WTC11 (cell line): ENCODE results near the gene RBMS2. TPM values are rescaled to one million over a fixed set of nuclear protein-coding genes. Genes with fewer than 3 reads are reported as not detected.

Source experiments
- ATAC-seq: fragments of 200-7000 bp; cut with Tn5 transposase; 2 replicates; pipeline ENCODE4 v1.10.0; 2021; ENCODE audit warnings: mild to moderate bottlenecking, moderate library complexity
- CTCF ChIA-PET: fragments of 300-600 bp; sonication (Branson Sonifier 250); formaldehyde crosslinking; loops from one replicate; lab custom pipeline; 2021; ENCODE audit warnings: antibody characterized with exemption; lab: Charles Lee
- POLR2A ChIA-PET: fragments of 350-600 bp; sonication (Branson Sonifier 250); formaldehyde crosslinking; loops from one replicate; lab custom pipeline; 2021; ENCODE audit warnings: antibody characterized with exemption; lab: Charles Lee
- DNase-seq: peaks from one replicate; pipeline ENCODE4 v3.0.0; 2021; ENCODE audit warnings: low spot score
- H3K27ac Mint-ChIP-seq: 2 replicates; pipeline ENCODE4 v1.8.0; 2021; ENCODE audit warnings: mixed read lengths
- H3K27me3 Mint-ChIP-seq: 2 replicates; pipeline ENCODE4 v1.8.0; 2021; ENCODE audit warnings: low read depth, mild to moderate bottlenecking, moderate library complexity, mixed read lengths
- H3K36me3 Mint-ChIP-seq: 2 replicates; pipeline ENCODE4 v1.8.0; 2021; ENCODE audit warnings: mixed read lengths
- H3K4me1 Mint-ChIP-seq: 2 replicates; pipeline ENCODE4 v1.8.0; 2022; ENCODE audit warnings: mixed read lengths
- H3K4me3 Mint-ChIP-seq: 2 replicates; pipeline ENCODE4 v1.8.0; 2021; ENCODE audit warnings: mild to moderate bottlenecking, moderate library complexity, mixed read lengths
- H3K9me3 Mint-ChIP-seq: 2 replicates; pipeline ENCODE4 v1.8.0; 2021; ENCODE audit warnings: mixed read lengths
- ATF2 ChIP-seq: sonication (generic); formaldehyde crosslinking; IDR thresholded peaks from 2 replicates; pipeline ENCODE4 v1.8.1; 2022; ENCODE audit warnings: low read depth, missing genetic modification reagents, borderline replicate concordance
- CBFB ChIP-seq: sonication (generic); formaldehyde crosslinking; IDR thresholded peaks from 2 replicates; pipeline ENCODE4 v1.8.1; 2022; ENCODE audit warnings: mild to moderate bottlenecking, low read depth, missing genetic modification reagents
- CDX4 ChIP-seq: fragments of 250-450 bp; sonication (Bioruptor Pico); IDR thresholded peaks from 2 replicates; pipeline ENCODE4 v1.9.0; 2021; ENCODE audit warnings: moderate library complexity, mild to moderate bottlenecking, inconsistent platforms, borderline replicate concordance
- CREM ChIP-seq: sonication (generic); formaldehyde crosslinking; IDR thresholded peaks from 2 replicates; pipeline ENCODE4 v1.8.1; 2022; ENCODE audit warnings: mild to moderate bottlenecking, missing genetic modification reagents, moderate library complexity
- ERG ChIP-seq: fragments of 250-450 bp; sonication (Bioruptor Pico); IDR thresholded peaks from 2 replicates; pipeline ENCODE4 v1.8.0; 2021; ENCODE audit warnings: mild to moderate bottlenecking
- KAT7 ChIP-seq: sonication (generic); formaldehyde crosslinking; IDR thresholded peaks from 2 replicates; pipeline ENCODE4 v1.8.1; 2023; ENCODE audit warnings: missing genetic modification reagents, mild to moderate bottlenecking, borderline replicate concordance
- NR2C2 ChIP-seq: sonication (generic); formaldehyde crosslinking; IDR thresholded peaks from 2 replicates; pipeline ENCODE4 v1.8.0; 2022; ENCODE audit warnings: mild to moderate bottlenecking, missing genetic modification reagents
- OVOL2 ChIP-seq: fragments of 250-450 bp; sonication (Bioruptor Pico); IDR thresholded peaks from 2 replicates; pipeline ENCODE4 v1.9.0; 2021; ENCODE audit warnings: mild to moderate bottlenecking, borderline replicate concordance
- RELA ChIP-seq: sonication (generic); formaldehyde crosslinking; IDR thresholded peaks from 2 replicates; pipeline ENCODE4 v1.8.1; 2022; ENCODE audit warnings: missing genetic modification reagents, mild to moderate bottlenecking, borderline replicate concordance
- SMAD4 ChIP-seq: sonication (generic); formaldehyde crosslinking; IDR thresholded peaks from 2 replicates; pipeline ENCODE4 v1.8.0; 2022; ENCODE audit warnings: mild to moderate bottlenecking, missing genetic modification reagents
- ZNF121 ChIP-seq: sonication (generic); formaldehyde crosslinking; IDR thresholded peaks from 2 replicates; pipeline ENCODE4 v1.8.0; 2023; ENCODE audit warnings: missing genetic modification reagents
- ZNF671 ChIP-seq: fragments of 250-450 bp; sonication (Bioruptor Pico); IDR thresholded peaks from 2 replicates; pipeline ENCODE4 v1.8.0; 2021; ENCODE audit warnings: mild to moderate bottlenecking
- ZSCAN18 ChIP-seq: fragments of 250-450 bp; sonication (Bioruptor Pico); IDR thresholded peaks from 2 replicates; pipeline ENCODE4 v2.1.2; 2022; ENCODE audit warnings: mild to moderate bottlenecking, moderate library complexity
- total RNA-seq: library from RNA; stranded (reverse); gene quantifications from 3 replicates; pipeline ENCODE4 v1.2.3, GENCODE V29; 2021
- TF ChIP-seq, protein P1 (sequence below): sonication (generic); formaldehyde crosslinking; IDR thresholded peaks from 2 replicates; pipeline ENCODE4 v1.8.1; 2023; ENCODE audit warnings: mild to moderate bottlenecking, missing genetic modification reagents
- TF ChIP-seq, protein P2 (sequence below): fragments of 250-450 bp; sonication (Bioruptor Pico); IDR thresholded peaks from 2 replicates; pipeline ENCODE4 v1.9.0; 2021; ENCODE audit warnings: mild to moderate bottlenecking
- TF ChIP-seq, protein P3 (sequence below): sonication (generic); formaldehyde crosslinking; IDR thresholded peaks from 2 replicates; pipeline ENCODE4 v1.8.1; 2023; ENCODE audit warnings: mild to moderate bottlenecking, missing genetic modification reagents, borderline replicate concordance

Gene RBMS2
- total RNA-seq, 1 experiment from 2014 or later: 16.7 TPM

DNA sequence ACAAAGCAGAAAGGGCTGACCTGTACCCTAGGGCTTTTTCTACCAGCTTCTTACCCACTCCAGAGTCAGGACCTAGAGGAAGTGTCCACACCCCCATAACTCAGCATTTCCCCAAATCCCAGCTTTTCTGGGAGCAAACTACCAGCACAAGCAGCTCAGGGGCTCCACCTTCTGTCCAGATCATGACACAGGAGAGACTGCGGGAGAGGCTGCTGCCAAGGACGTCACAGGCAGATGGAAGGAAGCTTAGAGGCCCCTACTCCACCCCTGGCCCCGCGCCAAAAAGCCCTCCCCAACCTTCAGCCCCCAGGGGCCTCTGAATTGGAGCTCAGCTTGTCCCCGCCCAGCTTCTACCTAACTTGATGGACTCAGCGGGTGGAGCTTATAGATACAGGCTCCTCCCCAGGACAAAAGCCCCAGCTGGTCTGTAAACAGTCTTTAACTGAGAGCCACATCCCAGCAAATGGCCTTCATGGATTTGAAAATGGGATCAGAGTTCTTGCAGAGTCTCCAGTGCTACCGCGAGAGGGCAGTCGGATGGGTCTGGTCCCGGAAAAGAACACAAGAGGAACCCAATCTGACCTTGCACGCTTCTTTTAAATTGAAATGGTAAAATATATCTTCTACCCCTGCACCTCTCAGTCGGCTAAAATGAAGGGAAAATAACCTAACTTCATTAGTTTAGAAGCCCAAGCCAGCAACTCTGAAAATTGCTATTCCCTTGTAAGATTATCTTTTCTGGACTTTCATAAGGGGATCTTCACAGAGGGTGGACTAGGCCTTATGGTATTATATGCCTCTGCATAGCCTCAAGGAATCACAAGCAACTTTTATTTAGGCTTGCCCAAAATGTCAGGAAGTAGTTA, 115.3 kb downstream of the RBMS2 start (continued):
- TF ChIP-seq ATF2 (CRISPR knock-in tag) (no peak), OVOL2 (CRISPR knock-in tag) (no peak), ZNF671 (CRISPR knock-in tag) (0 out of 2 replicates have a peak, but pooled peaks have one; percentile 46), KAT7 (CRISPR knock-in tag) (no peak), ZSCAN18 (CRISPR knock-in tag) (no peak), CDX4 (CRISPR knock-in tag) (no peak), ERG (CRISPR knock-in tag) (peak; percentile 80), RELA (CRISPR knock-in tag) (no peak), ZNF121 (CRISPR knock-in tag) (no peak), SMAD4 (CRISPR knock-in tag) (no peak), CREM (CRISPR knock-in tag) (peak; percentile 83)
- TF ChIP-seq, protein P1, sequence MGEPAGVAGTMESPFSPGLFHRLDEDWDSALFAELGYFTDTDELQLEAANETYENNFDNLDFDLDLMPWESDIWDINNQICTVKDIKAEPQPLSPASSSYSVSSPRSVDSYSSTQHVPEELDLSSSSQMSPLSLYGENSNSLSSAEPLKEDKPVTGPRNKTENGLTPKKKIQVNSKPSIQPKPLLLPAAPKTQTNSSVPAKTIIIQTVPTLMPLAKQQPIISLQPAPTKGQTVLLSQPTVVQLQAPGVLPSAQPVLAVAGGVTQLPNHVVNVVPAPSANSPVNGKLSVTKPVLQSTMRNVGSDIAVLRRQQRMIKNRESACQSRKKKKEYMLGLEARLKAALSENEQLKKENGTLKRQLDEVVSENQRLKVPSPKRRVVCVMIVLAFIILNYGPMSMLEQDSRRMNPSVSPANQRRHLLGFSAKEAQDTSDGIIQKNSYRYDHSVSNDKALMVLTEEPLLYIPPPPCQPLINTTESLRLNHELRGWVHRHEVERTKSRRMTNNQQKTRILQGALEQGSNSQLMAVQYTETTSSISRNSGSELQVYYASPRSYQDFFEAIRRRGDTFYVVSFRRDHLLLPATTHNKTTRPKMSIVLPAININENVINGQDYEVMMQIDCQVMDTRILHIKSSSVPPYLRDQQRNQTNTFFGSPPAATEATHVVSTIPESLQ: no peak
- TF ChIP-seq, all 79 proteins: peak for 13

- Mint-ChIP-seq H3K27ac (peak overlapping the region; percentile 99), H3K4me1 (peaks cover 36% of the 10 kb centered on the region), H3K4me3 (no peak overlapping the region), H3K27me3 (no peaks in the 10 kb centered on the region), H3K9me3 (no peaks in the 10 kb centered on the region), H3K36me3 (peaks cover 44% of the 10 kb centered on the region)
- ATAC-seq (no peak), DNase-seq (no peak)
- no peak for TF ChIP-seq CBFB (CRISPR knock-in tag)
- CTCF ChIA-PET: interaction anchor here (5.3 kb wide), 1 partner anchor 15 kb away, joined by 84 read pairs; no protein-coding TSS in a partner anchor
- POLR2A ChIA-PET: interaction anchor here (1.0 kb wide), 1 partner anchor 8 kb away, joined by 3 read pairs; no protein-coding TSS in a partner anchor
Measured at GRCh38 chr12:56637621-56638020, 116.0 kb downstream of the RBMS2 start.

- Mint-ChIP-seq H3K27me3 (no peaks in the 10 kb centered on the region), H3K4me3 (no peak overlapping the region), H3K4me1 (peaks cover 33% of the 10 kb centered on the region), H3K36me3 (peaks cover 74% of the 10 kb centered on the region), H3K9me3 (no peaks in the 10 kb centered on the region), H3K27ac (no peak overlapping the region)
- CTCF ChIA-PET: interaction anchor here (0.6 kb wide), 1 partner anchor 209 kb away, joined by 3 read pairs; no protein-coding TSS in a partner anchor
- POLR2A ChIA-PET: no interaction called here
- DNase-seq (no peak), ATAC-seq (no peak)
- TF ChIP-seq CBFB (CRISPR knock-in tag) (no peak), NR2C2 (CRISPR knock-in tag) (no peak)
- TF ChIP-seq, protein P2, sequence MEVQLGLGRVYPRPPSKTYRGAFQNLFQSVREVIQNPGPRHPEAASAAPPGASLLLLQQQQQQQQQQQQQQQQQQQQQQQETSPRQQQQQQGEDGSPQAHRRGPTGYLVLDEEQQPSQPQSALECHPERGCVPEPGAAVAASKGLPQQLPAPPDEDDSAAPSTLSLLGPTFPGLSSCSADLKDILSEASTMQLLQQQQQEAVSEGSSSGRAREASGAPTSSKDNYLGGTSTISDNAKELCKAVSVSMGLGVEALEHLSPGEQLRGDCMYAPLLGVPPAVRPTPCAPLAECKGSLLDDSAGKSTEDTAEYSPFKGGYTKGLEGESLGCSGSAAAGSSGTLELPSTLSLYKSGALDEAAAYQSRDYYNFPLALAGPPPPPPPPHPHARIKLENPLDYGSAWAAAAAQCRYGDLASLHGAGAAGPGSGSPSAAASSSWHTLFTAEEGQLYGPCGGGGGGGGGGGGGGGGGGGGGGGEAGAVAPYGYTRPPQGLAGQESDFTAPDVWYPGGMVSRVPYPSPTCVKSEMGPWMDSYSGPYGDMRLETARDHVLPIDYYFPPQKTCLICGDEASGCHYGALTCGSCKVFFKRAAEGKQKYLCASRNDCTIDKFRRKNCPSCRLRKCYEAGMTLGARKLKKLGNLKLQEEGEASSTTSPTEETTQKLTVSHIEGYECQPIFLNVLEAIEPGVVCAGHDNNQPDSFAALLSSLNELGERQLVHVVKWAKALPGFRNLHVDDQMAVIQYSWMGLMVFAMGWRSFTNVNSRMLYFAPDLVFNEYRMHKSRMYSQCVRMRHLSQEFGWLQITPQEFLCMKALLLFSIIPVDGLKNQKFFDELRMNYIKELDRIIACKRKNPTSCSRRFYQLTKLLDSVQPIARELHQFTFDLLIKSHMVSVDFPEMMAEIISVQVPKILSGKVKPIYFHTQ (CRISPR knock-in tag): no peak
- TF ChIP-seq, protein P3, sequence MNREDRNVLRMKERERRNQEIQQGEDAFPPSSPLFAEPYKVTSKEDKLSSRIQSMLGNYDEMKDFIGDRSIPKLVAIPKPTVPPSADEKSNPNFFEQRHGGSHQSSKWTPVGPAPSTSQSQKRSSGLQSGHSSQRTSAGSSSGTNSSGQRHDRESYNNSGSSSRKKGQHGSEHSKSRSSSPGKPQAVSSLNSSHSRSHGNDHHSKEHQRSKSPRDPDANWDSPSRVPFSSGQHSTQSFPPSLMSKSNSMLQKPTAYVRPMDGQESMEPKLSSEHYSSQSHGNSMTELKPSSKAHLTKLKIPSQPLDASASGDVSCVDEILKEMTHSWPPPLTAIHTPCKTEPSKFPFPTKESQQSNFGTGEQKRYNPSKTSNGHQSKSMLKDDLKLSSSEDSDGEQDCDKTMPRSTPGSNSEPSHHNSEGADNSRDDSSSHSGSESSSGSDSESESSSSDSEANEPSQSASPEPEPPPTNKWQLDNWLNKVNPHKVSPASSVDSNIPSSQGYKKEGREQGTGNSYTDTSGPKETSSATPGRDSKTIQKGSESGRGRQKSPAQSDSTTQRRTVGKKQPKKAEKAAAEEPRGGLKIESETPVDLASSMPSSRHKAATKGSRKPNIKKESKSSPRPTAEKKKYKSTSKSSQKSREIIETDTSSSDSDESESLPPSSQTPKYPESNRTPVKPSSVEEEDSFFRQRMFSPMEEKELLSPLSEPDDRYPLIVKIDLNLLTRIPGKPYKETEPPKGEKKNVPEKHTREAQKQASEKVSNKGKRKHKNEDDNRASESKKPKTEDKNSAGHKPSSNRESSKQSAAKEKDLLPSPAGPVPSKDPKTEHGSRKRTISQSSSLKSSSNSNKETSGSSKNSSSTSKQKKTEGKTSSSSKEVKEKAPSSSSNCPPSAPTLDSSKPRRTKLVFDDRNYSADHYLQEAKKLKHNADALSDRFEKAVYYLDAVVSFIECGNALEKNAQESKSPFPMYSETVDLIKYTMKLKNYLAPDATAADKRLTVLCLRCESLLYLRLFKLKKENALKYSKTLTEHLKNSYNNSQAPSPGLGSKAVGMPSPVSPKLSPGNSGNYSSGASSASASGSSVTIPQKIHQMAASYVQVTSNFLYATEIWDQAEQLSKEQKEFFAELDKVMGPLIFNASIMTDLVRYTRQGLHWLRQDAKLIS (CRISPR knock-in tag): no peak
Measured at GRCh38 chr12:56641219-56641618, 119.6 kb downstream of the RBMS2 start.
